Activated CD4-positive, alpha-beta T cell treated with anti-CD3 and anti-CD28 coated beads, Interleukin-2, amount 10 ng/mL, durations not matched to agents 7 days and 5 days (primary cell): ENCODE data around the gene TUBGCP2. TPM values are rescaled to one million over a fixed set of nuclear protein-coding genes. Genes with fewer than 3 reads are reported as not detected.
"Not testable (repeated sequence)": the region's sequence is repeated elsewhere in the genome, so short reads cannot be mapped to it uniquely, and the experiment has no call there.

ENCODE experiments used
- CTCF ChIA-PET: fragments of 350-600 bp; sonication (Branson Sonifier 250); formaldehyde crosslinking; loops from one replicate; lab custom pipeline; 2021; ENCODE audit warnings: antibody characterized with exemption; lab: Charles Lee
- POLR2A ChIA-PET: fragments of 350-600 bp; sonication (Branson Sonifier 250); formaldehyde crosslinking; loops from one replicate; lab custom pipeline; 2021; ENCODE audit warnings: antibody characterized with exemption; lab: Charles Lee
- DNase-seq: peaks from one replicate; pipeline ENCODE4 v3.0.0-alpha.2; 2020
- H3K27ac Mint-ChIP-seq: one replicate; pipeline ENCODE4 v1.8.0; 2021; ENCODE audit warnings: mild to moderate bottlenecking, moderate library complexity, mixed read lengths
- H3K27me3 Mint-ChIP-seq: one replicate; pipeline ENCODE4 v1.8.0; 2021; ENCODE audit warnings: mixed read lengths
- H3K36me3 Mint-ChIP-seq: one replicate; pipeline ENCODE4 v1.8.0; 2021; ENCODE audit warnings: low read depth, mixed read lengths
- H3K4me1 Mint-ChIP-seq: one replicate; pipeline ENCODE4 v1.8.0; 2021; ENCODE audit warnings: mixed read lengths
- H3K4me3 Mint-ChIP-seq: one replicate; pipeline ENCODE4 v1.8.0; 2021; ENCODE audit warnings: mild to moderate bottlenecking, moderate library complexity, mixed read lengths
- H3K9me3 Mint-ChIP-seq: one replicate; pipeline ENCODE4 v1.8.0; 2021; ENCODE audit warnings: mixed read lengths
- total RNA-seq, 2 experiments: library from RNA; stranded (reverse); gene quantifications; one replicate each; pipeline ENCODE4 v1.2.3, GENCODE V29; 2021

TUBGCP2 gene
- total RNA-seq, 2 experiments from 2014 or later, result 52.4 to 54.2 TPM

DNA sequence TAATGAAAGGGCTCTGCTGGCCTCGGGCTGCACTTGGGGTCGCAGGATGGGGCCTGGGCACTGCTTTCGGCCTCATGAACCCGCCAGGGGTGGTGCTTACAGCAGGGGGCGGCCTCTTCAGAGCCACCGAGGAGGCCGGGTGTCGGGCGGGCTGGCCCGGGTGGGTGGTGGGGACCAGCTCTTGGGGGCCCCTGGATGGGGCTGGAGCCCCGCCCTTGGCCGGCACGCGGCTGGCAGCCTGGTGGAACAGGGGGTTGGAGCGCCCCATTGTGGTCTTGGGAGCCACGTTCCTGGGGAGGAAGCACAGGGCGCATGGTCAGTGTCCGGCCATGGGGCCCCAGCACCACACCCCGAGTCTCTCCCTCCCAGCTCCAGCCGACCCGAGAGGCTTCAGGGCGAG lies 40.8 kb downstream of the TUBGCP2 start:
- no peak for DNase-seq
- CTCF ChIA-PET, result interaction anchor here (2.0 kb wide), 1 partner anchor 8 kb away, joined by 6 read pairs; no protein-coding TSS in a partner anchor
- no peak overlapping the region for H3K27ac Mint-ChIP-seq
- no peak overlapping the region for H3K4me3 Mint-ChIP-seq
- no peaks in the 10 kb centered on the region for H3K9me3 Mint-ChIP-seq
- POLR2A ChIA-PET, result no interaction called here
- peaks cover 30% of the 10 kb centered on the region for H3K36me3 Mint-ChIP-seq
- H3K4me1 Mint-ChIP-seq, result peaks cover 34% of the 10 kb centered on the region
- H3K27me3 Mint-ChIP-seq, result no peaks in the 10 kb centered on the region

DNA sequence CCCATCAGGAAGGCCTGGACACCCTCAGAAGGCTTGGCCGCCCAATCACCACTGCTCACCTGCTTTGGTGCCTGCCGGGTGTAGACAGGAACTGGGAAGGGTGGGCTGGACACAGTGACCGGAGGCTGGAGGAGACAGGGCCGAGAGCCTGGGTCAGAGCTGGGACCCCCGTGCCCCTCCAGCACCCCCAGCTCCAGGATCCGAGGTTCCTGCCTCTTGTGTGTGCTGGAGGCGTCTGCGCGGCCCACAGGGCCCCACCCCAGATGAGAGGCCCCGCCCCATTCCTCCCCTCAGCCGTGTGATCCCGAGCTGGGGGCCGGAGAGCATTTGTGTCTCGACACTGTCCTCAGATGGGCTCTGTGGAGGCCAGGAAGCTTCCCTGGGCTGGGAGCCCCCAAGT lies 41.4 kb downstream of the TUBGCP2 start:
- Mint-ChIP-seq H3K4me3 (no peak overlapping the region), H3K27me3 (no peaks in the 10 kb centered on the region), H3K4me1 (peaks cover 38% of the 10 kb centered on the region), H3K27ac (no peak overlapping the region), H3K9me3 (no peaks in the 10 kb centered on the region), H3K36me3 (peaks cover 28% of the 10 kb centered on the region)
- no peak for DNase-seq
- POLR2A ChIA-PET, result no interaction called here
- CTCF ChIA-PET, result interaction anchor here (1.1 to 2.0 kb wide), 2 partner anchors 8 to 56 kb away, joined by 3 to 6 read pairs; no protein-coding TSS in a partner anchor

DNA sequence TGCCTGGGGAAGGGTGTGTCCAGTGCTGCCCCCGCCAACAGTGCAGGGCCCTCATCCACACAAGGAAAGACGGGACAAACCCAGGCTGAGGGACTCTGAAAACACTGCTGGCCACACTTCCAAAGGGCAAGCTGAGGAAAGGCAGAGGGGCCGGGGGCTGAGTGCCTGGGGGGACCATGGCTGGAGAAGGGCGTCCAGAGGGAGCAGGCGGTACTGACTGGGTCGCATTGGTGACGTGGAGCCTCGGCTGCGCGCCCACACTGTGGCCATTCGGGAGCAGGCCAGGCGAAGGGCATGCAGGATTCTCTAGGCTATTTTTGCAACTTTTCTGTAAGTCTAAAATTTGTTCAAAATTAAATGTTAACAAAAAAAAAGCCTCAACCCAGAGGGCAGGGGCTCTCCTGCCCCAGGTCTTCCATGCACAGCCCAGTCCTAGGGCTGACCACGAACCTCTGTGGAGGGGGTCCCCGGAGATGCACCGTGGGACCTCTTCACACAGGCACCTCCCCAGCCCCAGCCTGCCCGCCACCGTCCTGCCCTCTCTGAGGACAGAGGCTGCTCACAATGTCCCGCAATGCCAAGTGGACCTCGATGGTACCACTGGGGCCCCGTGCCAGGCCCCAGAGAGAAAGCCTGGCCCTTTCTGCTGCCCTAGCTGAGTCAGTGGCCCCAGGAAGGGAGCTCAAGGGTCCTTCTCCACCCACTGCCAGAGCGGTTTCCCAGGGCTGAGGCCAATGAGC lies 42.4 kb downstream of the TUBGCP2 start:
- POLR2A ChIA-PET, result no interaction called here
- Mint-ChIP-seq H3K4me3 (peak overlapping the region; percentile 10), H3K27ac (peak overlapping the region; percentile 66), H3K27me3 (no peaks in the 10 kb centered on the region), H3K4me1 (peaks cover 41% of the 10 kb centered on the region), H3K36me3 (peaks cover 28% of the 10 kb centered on the region), H3K9me3 (no peaks in the 10 kb centered on the region)
- no peak for DNase-seq
- CTCF ChIA-PET, result interaction anchor here (0.6 to 2.0 kb wide), 4 partner anchors 9 to 81 kb away, joined by 3 to 6 read pairs (median 4); partner anchors contain the start of gene PRAP1

DNA sequence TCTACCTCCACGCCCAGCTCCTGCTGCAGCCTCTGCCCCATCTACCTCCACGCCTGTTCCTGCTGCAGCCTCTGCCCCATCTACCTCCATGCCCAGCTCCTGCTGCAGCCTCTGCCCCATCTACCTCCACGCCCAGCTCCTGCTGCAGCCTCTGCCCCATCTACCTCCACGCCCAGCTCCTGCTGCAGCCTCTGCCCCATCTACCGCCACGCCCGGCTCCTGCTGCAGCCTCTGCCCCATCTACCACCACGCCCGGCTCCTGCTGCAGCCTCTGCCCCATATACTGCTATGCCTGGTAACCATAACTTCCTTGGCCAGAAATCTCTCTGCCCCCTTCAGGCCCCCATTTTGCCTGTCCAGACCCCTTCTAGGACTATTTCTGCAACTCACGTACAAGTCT lies 43.6 kb downstream of the TUBGCP2 start:
- CTCF ChIA-PET, result interaction anchor here (0.6 to 3.1 kb wide), 2 partner anchors 10 to 29 kb away, joined by 3 to 18 read pairs; partner anchors contain the start of gene ADAM8
- DNase-seq, H3K27me3 Mint-ChIP-seq, H3K9me3 Mint-ChIP-seq, POLR2A ChIA-PET: not testable (repeated sequence)
- H3K4me3 Mint-ChIP-seq, result peak overlapping the region; percentile 14
- peaks cover 25% of the 10 kb centered on the region for H3K36me3 Mint-ChIP-seq
- H3K4me1 Mint-ChIP-seq, result peaks cover 52% of the 10 kb centered on the region
- peak overlapping the region; percentile 77 for H3K27ac Mint-ChIP-seq

DNA sequence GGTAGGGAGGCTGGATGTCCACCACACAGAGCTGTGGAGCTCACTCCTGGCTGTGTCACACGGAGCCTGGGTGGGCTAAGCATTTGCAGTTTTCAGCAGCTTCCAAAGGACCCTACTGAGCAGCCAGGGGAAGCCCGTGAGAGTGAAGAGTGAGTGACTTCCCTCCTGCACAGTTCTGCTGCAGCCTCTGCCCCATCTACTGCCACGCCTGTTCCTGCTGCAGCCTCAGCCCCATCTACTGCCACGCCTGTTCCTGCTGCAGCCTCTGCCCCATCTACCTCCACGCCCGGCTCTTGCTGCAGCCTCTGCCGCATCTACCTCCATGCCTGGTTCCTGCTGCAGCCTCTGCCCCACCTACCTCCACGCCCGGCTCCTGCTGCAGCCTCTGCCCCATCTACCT lies 44.2 kb downstream of the TUBGCP2 start:
- H3K27me3 Mint-ChIP-seq, result no peaks in the 10 kb centered on the region
- H3K9me3 Mint-ChIP-seq, result no peaks in the 10 kb centered on the region
- peak overlapping the region; percentile 41 for H3K4me3 Mint-ChIP-seq
- DNase-seq, result peak; percentile 70
- ChIA-PET CTCF (interaction anchor here (0.6 to 3.1 kb wide), 3 partner anchors 8 to 30 kb away, joined by 3 to 18 read pairs (median 4); partner anchors contain the start of gene ADAM8), POLR2A (no interaction called here)
- H3K36me3 Mint-ChIP-seq, result peaks cover 25% of the 10 kb centered on the region
- H3K4me1 Mint-ChIP-seq, result peaks cover 58% of the 10 kb centered on the region
- H3K27ac Mint-ChIP-seq, result peak overlapping the region; percentile 85

DNA sequence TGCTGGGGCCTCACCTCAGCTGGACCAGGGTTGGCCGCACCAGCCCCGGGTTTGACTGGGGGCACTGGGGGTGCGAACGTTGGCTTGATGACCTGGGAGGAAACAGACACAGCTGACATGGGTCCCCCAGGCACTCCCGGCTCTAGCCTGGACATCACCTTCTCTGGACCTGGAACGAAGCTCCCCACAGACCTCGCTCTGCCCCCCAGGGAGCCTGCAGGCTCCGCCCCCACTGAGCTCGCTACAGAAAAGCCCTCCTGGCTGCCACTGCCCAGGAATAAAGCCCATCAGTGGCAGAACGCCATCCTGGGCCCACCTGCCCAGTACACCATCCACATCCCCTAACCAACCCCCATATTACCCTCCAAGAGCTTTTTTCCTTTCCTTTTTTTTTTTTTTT lies 45.0 kb downstream of the TUBGCP2 start:
- H3K27me3 Mint-ChIP-seq, result no peaks in the 10 kb centered on the region
- ChIA-PET CTCF (interaction anchor here (1.7 to 3.1 kb wide), 2 partner anchors 9 to 11 kb away, joined by 4 to 18 read pairs; partner anchors contain the start of gene ADAM8), POLR2A (no interaction called here)
- H3K4me1 Mint-ChIP-seq, result peaks cover 65% of the 10 kb centered on the region
- peaks cover 25% of the 10 kb centered on the region for H3K36me3 Mint-ChIP-seq
- no peak for DNase-seq
- no peak overlapping the region for H3K4me3 Mint-ChIP-seq
- H3K27ac Mint-ChIP-seq, result peak overlapping the region; percentile 85
- H3K9me3 Mint-ChIP-seq, result no peaks in the 10 kb centered on the region

DNA sequence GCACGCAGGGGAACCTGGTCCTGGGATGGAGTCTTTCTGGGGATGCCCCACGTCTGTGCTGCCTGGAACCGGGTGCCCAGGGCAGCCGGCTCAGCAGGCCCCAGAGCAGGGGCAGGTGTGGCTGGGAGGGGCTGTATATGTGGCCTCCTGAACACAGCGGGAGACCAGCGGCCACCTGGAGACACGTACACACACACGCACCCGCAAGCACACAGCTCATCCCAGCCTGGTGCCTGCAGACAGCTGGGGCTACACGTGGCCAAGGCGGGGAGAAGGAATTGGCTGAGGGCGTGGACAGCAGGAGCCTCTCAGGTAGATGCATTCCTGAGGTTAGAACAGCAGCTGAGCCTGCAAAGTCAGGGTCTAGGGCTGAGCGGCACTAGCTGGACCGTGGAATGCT lies 46.0 kb downstream of the TUBGCP2 start:
- Mint-ChIP-seq H3K9me3 (no peaks in the 10 kb centered on the region), H3K36me3 (peaks cover 25% of the 10 kb centered on the region), H3K4me3 (peak overlapping the region; percentile 10), H3K27me3 (no peaks in the 10 kb centered on the region), H3K4me1 (peaks cover 73% of the 10 kb centered on the region), H3K27ac (peak overlapping the region; percentile 76)
- ChIA-PET CTCF (interaction anchor here (1.7 to 3.1 kb wide), 2 partner anchors 10 to 12 kb away, joined by 4 to 18 read pairs; partner anchors contain the start of gene ADAM8), POLR2A (no interaction called here)
- DNase-seq, result no peak

DNA sequence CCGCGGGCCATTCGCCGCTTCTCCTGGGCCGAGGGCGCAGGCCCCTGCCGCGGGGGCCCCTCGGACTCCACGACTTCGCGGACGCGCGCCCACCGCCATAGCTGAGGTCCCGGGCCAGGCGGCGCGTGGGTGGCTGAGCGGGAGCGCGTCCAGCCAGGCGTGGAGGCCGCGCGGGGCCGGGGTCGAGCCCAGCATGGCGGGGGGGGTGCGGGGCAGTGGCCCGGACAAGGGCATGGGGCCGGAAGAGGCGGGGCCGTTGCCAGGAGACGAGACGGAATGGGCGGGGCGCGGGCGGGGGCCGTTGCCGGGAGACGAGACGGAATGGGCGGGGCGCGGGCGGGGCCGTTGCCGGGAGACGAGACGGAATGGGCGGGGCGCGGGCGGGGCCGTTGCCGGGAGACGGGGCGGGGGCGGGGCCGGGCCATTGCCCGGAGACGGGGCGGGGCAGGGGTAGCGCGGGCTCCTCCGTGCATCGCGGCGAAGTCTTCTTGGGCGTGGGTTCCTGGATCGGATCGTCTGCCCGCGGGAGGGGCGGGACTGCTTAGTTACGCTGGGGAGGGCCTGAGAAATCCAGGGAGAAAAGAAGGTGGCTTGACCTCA lies 46.8 kb downstream of the TUBGCP2 start:
- Mint-ChIP-seq H3K4me1 (peaks cover 82% of the 10 kb centered on the region), H3K36me3 (peaks cover 25% of the 10 kb centered on the region), H3K9me3 (no peaks in the 10 kb centered on the region), H3K27me3 (no peaks in the 10 kb centered on the region), H3K27ac (peak overlapping the region; percentile 76), H3K4me3 (peak overlapping the region; percentile 75)
- ChIA-PET POLR2A (no interaction called here), CTCF (interaction anchor here (1.0 to 3.1 kb wide), 3 partner anchors 13 to 56 kb away, joined by 3 to 18 read pairs (median 5); partner anchors contain the start of gene ADAM8)
- peak; percentile 86 for DNase-seq

DNA sequence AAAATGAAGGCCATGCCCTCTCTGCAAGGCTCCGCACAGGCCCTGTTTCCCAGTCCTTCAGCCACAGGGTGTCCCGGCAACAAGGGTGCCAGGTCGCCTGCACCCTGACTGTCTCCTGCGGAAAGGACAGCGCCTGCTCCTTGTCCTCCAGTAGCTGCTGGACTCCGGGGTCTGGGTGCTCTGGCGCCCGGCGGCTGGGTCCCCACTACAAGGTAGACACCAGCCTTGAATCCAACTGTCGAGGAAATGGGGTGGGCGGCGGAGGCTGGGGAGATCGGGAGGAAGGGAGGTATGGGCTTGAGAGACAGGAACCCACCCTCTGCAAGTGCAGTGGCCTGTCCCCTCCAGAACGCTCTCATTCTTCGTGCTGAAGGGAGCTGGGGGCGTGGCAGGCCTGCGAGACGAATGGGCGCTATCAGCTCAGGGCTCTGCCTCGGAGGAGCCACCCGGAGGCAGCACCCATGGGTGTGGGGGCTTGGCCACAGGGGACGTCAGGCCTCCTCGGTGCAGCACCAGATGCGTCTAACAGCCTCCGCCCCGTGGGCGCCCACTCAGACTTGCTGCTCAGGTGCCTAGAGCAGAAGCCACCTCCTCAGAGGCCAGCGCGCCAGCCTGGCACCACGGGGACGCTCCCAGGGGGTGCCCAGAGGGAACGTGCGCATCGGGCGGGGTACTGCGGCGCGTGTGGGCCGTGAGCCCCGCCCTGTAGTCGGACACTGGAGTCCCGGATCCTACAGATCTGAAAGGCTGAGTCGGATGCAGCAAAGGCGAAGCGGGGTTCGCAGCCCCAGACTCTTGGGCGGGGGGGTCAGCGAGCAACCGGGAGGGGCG lies 47.6 kb downstream of the TUBGCP2 start:
- H3K9me3 Mint-ChIP-seq, result no peaks in the 10 kb centered on the region
- ChIA-PET POLR2A (no interaction called here), CTCF (interaction anchor here (0.9 to 1.0 kb wide), 3 partner anchors 19 to 63 kb away, joined by 3 to 5 read pairs (median 3); no protein-coding TSS in a partner anchor)
- H3K27me3 Mint-ChIP-seq, result no peaks in the 10 kb centered on the region
- peaks cover 23% of the 10 kb centered on the region for H3K36me3 Mint-ChIP-seq
- H3K4me3 Mint-ChIP-seq, result peak overlapping the region; percentile 75
- DNase-seq, result peak; percentile 57
- peaks cover 88% of the 10 kb centered on the region for H3K4me1 Mint-ChIP-seq
- peak overlapping the region; percentile 99 for H3K27ac Mint-ChIP-seq

DNA sequence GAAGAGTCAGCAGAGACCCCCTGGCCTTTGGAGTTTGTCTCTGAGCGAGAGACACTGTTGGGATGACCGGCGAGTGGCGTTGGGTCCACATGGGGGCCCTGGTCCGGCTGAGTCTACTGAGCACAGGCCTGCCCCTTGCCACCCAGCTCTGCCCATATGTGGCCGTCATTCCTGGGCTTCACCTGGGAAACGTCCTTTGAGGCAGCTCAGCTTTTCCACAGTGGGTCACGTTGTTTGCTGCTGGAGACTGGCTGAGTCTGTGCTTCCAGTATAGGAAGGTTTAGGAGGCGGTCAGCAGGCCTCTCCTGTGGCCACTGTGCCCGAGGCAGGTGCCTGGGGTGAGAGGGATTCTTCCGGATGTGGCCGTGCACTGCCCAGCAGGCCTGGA lies 49.1 kb downstream of the TUBGCP2 start:
- Mint-ChIP-seq H3K4me1 (peaks cover 75% of the 10 kb centered on the region), H3K4me3 (peak overlapping the region; percentile 58), H3K9me3 (no peaks in the 10 kb centered on the region), H3K27me3 (no peaks in the 10 kb centered on the region), H3K27ac (peak overlapping the region; percentile 99), H3K36me3 (peaks cover 12% of the 10 kb centered on the region)
- CTCF ChIA-PET, result interaction anchor here (0.8 to 1.9 kb wide), 6 partner anchors 14 to 70 kb away, joined by 3 to 11 read pairs (median 4); partner anchors contain the start of gene ADAM8
- DNase-seq, result no peak
- POLR2A ChIA-PET, result interaction anchor here (0.8 to 1.1 kb wide), 2 partner anchors 16 to 19 kb away, joined by 3 to 4 read pairs; no protein-coding TSS in a partner anchor

DNA sequence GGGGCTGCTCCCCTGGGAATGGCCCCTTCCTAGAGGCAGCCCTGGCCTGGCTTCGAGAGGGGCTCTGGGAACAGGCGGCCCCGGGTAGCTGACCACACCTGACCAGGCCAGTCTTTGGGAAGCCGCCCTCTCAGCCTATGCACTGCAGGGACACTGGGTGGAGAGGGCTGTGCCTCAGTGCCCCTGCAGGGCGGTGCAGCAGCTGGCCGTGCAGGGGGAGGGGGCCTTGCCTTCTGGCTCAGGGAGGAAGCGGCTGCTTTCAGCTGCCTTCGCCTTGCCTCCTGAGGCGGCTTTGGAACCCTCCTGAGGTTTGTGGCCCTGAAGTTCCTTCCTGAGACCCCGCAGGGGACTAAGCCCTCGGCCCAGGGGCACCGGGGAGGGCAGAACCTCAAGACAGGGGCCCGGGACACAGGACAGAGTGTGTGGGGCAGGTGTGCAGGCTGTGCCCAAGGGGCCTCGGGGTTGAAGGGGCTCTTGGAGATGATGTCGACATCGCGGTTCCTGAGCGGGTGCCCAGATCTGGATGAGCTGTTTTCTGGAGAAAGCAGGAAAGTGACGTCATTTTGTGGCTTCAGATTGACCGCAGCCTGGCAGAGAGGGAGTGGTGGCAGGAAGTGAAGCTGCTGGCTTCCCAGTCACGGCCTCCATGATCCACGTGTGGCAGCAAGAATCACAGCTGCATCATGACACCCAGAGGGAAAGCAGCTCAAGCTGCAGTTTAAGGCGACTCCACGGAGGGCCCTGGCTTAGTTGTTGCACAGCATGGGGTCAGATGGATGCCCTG lies 49.7 kb downstream of the TUBGCP2 start:
- peaks cover 6% of the 10 kb centered on the region for H3K36me3 Mint-ChIP-seq
- H3K27ac Mint-ChIP-seq, result peak overlapping the region; percentile 99
- peak; percentile 87 for DNase-seq
- peak overlapping the region; percentile 58 for H3K4me3 Mint-ChIP-seq
- H3K9me3 Mint-ChIP-seq, result no peaks in the 10 kb centered on the region
- peaks cover 69% of the 10 kb centered on the region for H3K4me1 Mint-ChIP-seq
- ChIA-PET CTCF (interaction anchor here (0.8 to 1.9 kb wide), 7 partner anchors 13 to 71 kb away, joined by 3 to 11 read pairs (median 4); partner anchors contain the start of gene ADAM8), POLR2A (interaction anchor here (0.8 to 1.1 kb wide), 3 partner anchors 16 to 132 kb away, joined by 3 to 4 read pairs (median 3); no protein-coding TSS in a partner anchor)
- no peaks in the 10 kb centered on the region for H3K27me3 Mint-ChIP-seq
